Limb (tissue), 2 donors: Measurements from ENCODE around the gene ANKH.

Experiments used
- DNase-seq, 2 donors: peaks; one replicate each; pipeline ENCODE4 v3.0.0-alpha.2; 2016; ENCODE audit errors: extremely low spot score in 2 of 2

ANKH gene

DNA sequence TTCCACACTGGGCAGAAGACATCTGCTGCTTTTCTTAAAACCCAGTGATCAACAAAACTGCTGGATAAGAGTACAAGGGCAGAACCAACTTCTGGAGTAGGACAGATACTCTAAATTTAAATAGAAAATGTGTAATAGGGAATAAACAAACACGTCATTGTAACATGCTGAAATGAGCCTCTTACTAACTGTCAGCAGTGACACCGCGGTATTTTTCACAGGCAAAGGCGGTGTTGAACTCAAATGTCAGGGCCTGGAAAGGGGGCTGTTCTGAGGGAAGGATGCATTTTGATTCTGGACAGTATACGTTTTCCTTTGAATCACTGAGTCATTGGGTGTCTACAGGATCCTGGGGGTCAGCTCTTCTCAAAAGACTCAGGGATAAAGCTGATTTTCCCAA, 133.5 kb downstream of the ANKH start:
- no peak for DNase-seq

DNA sequence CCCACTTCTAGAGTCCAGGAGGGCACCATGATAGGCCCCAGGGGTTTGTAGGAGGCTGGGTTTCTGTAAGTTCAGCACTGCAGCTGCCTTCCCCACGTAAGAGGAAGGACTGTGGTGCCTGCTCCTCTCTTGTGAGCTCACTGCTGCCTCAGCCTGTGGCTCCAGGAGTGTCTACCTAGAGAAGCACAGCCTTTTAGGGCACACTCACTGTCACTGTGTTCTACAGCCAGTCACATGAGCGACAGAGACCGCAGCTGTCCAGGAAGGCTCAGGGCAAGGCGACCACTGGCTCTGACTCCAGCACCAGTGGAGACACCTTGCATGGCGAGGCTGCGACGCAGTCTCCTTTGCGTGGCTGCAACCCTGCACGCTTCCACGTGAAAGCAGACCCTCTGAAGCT, 134.3 kb downstream of the ANKH start:
- no peak for DNase-seq

DNA sequence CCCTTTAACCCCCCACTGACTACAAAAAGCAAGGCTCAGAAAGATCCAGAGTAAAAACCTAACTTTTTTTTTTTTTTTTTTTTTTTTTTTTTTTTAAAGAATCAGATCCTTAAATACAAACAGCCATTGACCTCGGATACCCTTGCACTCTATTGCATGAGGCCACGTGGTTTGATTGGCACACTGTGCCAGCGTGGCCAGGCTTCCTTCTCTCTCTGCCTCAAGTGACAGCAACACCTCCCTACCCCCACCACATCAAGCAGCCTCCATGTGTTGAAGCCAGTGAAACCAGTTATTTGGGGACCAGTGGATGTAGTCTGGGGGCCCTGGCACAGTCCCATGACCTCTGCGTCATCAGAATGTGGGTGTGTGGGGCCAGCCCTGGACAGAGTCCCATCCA, 135.6 kb downstream of the ANKH start:
- DNase-seq = no peak

DNA sequence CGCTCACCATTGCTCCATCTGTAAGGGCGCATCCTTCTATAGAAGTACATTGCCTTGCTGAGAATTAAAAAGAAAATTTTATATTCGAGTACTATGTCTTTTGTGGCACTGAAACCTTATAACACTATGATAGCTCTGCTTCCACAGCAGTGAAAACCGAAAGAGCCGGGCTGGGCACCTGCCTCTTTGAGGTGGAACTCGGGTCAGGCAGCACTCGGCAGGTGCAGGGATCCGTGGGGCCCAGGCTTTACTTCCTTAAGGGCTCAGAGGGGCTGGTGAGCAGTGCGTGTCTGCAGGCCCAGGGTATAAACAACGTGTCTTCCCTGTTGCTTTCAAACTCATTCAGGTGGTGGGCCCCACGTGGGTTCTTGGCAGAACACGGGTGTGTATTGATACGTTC, 137.2 kb downstream of the ANKH start:
- DNase-seq = no peak

DNA sequence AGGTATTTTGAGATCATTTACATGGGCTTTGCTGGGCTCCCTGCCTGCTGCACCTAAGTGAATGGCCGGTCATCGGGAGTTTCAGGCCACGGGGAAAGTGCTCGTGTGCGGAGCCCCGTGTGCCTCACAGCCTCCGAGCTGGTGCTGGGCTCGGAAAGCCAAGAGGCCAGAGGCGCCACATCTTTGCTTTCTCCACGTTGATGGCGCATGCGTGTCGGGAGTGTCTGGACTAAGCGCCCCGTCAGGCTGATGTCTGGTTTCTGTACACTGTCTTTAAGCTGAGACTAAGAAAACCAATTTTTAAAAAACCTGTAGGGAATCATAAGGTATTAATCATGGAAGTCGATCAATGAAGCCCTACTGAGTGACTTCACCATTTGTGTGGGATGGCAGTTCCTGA, 137.9 kb downstream of the ANKH start:
- DNase-seq = no peak

DNA sequence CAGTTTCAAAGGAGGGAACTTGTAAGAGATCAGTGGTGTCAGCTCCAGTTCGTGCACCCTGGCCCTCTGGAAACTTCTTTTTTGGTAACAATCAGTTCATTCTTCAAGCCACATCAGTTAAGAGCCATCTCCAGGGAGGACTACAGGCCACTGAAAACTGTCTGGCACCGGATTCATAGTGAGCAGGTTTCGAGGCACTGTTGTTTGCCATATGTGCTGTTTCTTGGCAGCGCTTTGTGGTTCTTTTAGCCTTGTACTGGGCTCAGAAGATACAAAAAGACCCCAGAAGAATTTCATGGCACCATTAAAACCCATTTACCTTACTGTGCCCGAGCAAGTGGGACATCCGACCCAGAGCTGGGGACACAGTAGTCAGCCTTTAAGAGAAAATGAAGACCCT, 138.6 kb downstream of the ANKH start:
- no peak for DNase-seq

DNA sequence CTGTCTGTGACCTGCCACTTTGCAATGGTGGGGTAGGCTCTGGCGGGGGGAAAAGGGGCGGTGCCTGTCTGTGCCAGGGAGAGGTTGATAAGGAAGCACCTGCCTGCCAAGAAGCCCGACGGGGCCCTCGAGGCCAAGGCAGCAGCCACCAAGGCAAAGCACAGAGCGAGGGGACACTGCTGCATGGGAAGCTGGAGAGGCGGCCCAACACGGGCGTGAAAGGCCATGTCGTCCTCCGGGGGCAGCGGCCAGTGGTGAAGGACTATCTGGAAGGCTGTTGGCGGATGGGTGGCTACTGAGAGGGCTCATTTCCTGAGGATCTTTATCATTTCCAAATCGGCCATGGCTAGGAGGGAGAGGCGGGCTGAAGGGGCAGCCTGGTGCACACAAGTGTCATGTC, 140.7 kb downstream of the ANKH start:
- DNase-seq = no peak

DNA sequence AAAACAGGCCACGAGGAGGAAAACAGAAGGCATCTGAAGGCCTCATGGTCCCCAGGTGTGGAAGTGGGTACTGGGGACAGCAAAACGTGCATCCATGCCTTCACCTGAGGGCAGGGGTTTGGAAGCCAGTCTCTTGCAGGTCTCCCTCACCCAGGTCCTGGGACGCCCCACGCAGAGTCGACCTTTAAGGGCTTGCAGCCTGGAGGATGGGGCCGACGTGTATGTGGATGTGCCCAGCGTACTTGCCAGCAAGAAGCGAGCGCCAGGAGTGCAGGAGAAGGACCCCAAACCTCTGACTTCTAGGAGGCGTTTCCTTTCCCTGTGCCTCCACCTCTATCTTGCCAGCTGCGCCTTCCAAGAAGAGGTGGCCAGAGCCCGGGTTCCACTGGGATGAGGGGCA, 141.1 kb downstream of the ANKH start:
- DNase-seq = no peak

DNA sequence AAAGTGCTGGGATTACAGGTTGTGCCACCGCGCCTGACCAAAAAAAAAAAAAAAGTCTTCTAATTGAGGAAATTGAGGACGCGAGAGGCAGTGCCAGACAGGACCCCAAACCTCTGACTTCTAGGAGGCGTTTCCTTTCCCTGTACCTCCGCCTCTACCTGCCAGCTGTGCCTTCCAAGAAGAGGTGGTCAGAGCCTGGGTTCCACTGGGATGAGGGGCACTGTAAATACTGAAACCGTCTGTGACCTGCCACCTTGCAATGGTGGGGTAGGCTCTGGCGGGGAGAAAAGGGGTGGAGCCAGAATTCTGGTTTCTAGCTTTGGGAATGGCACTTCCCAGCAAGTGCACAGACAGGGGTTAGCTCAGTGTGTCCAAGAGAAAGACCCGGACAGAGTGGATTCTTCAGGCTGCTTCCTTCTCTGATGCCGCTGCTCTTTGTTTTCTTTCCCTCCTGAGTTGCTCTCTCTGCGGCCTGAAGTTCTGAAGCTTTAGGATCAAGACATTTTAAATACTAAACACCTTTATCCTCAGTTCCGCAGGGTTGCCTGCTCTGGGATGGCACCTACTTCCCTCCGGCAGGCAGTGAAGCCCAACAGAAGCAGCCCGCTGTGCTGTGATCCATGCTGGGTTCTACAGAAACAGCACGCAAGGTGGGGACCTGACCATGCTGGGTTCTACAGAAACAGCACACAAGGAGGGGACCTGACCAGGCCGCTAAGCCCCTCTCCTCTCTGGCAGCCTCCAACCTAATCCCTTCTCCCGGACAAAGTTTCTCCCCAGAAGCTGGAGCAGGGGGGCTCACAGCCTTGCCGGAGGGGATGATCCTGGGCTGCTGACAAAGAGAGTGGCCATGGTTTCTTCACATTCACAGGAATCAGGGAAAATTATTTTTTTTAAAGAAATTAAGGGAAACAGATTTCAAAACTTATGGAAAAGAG, 141.9 kb downstream of the ANKH start:
- DNase-seq = no peak

DNA sequence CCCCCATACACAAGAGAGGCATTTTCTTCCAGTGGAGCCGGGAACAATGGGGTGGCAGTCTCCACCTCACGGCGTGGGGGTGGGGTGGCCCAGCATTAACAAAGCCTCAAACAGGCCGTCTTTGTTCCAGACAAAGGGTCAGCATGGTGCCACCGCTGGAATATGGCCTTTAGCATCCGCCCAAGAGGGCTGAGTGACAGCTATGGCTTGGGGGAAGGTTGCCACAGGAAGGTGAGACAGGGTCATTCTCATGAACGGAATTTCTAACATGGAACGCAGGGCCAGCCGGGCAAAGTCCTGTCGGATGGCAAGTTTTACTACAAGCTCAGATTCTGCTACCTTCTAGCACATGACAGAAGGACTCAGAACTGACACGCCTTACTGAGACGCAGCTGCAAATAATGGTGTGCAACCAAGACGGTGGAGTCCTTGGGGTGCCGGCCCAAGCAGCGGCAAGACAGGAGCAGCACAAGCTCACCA, 143.1 kb downstream of the ANKH start:
- DNase-seq = no peak

DNA sequence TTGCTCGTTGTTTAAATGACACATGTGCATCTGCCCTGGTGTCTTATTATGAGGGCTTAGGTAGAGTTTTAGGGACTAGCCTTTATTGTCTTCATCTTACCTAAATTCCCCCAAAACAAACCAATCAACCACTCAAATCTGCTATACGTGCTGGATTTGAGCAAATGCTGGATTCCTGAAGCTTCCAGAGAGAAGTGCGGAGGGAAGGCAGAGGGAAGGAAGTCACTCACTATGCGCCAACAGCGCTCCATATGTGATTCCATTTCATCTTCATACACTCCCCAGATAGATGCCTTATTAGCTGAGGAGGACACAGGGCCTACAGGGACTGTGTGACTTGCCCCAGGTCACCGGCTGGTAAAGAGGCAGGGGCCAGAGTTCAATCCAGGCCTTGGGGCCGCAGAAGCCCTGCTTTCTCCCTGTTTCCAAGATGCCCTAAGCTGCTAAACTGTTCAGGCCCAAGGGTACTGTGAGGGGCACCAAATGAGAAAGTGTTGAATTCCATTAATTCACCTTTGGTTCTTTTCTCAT, 143.6 kb downstream of the ANKH start:
- DNase-seq = no peak

DNA sequence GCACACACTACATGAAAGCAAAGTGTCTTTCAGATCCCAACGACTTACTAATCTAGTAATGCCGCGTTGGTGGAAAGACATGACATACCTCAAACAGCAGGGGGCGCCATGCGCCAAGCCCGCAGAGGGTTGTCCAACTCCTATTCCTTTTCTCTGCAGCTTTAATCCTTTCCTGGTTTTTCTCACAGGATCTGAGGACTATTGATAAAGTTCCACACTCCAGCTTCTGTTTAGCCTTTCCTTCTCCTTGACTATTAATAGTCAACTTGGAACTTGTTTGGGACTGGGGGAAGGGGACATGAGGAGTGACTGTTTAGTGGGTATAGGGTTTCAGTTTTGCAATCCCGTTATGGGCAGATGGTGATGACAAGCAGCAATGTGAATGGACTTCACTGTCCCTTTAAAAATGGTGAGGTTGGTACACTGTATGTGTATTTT, 144.1 kb downstream of the ANKH start:
- DNase-seq = peak; percentile 85 to 89

DNA sequence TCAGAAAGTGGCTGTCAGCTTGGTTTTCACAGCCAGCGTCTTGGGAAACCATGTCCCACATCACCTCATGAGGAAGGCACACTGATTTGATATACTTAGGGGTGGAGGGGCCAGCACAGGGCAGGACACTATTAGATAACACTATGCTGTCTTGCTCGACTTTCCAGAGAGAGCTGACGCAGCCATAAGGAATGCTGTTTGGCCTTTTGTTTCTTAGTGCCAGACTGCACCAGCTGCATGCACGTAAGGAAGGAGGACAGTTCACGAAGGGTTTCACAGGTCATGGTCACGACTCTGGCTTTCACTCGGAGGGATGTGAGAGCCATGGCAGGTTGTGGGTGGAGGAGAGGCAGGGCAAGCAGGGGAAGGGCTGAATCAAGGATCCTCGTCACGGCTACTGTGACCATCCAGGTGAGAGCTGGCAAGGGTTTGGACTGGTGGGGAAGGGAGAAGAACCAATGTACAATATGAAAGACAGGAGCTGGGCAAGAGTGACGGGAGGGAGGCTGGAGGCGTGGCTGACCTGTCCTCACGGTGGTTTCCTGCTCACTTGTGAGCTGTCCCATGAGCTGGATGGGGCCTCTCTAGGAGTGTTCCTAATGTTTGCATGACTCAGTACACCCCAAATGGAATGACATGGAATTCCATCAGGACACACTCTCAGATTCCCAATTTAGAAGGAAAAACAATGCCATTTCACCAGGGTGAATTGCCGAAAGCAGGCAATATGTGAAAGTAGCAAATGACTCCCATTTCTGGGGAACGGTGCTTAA, 145.3 kb downstream of the ANKH start:
- DNase-seq = no peak

DNA sequence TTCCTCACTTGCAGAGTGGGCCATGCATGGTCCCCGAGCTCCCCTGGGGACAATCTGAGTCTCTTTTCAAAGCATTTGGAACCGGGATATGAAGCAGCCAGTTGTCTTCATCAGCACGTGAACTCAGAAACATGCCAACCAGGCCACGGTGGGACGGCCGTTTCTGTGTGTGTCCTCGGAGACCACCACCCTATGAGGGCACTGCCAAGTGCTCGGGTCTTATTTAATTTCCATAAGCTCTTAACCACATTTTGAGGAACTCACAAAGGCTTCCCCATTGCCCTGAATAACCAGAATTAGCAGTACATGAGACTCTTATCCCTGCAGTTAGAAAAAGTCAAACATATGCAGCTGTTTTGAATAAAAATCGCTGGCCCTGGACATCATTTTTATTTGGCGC, 146.9 kb downstream of the ANKH start:
- DNase-seq = no peak

DNA sequence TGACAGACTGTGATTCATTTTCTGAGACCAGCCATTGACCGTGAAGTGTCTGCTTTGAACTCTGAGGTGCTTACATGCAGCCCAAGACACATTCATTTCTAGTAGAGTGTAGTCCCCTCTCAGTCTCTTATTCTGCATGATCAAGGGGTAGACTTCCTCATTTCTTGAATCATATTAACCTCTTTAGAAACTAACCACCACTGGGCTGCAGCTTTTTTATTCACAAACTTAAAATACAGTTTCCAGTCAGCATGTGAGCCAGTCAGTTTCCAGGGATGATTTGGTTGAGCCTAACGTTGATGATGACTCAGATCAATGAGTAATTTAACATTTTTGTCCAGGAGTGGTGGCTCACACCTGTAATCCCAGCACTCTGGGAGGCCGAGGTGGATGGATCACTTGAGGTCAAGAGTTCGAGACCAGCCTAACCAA, 147.9 kb downstream of the ANKH start:
- no peak for DNase-seq

DNA sequence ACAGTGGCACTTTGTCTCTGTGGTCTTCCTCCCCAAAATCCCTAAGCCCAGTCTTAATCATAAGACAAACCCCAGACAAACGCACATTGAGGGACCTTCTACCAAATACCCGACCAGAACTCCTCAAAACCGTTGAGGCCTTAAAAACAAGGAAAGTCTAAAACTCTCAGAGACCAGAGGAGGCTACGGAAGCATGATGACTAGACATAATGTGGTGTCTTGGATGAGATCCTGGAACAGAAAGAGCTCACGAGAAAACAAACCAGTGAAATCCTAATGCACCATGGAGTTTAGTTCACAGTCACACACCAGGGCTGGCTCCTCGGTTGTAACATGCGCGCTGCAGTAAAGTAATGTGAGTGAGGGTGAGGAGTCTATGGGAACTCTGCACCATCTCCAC, 148.7 kb downstream of the ANKH start:
- DNase-seq = no peak

DNA sequence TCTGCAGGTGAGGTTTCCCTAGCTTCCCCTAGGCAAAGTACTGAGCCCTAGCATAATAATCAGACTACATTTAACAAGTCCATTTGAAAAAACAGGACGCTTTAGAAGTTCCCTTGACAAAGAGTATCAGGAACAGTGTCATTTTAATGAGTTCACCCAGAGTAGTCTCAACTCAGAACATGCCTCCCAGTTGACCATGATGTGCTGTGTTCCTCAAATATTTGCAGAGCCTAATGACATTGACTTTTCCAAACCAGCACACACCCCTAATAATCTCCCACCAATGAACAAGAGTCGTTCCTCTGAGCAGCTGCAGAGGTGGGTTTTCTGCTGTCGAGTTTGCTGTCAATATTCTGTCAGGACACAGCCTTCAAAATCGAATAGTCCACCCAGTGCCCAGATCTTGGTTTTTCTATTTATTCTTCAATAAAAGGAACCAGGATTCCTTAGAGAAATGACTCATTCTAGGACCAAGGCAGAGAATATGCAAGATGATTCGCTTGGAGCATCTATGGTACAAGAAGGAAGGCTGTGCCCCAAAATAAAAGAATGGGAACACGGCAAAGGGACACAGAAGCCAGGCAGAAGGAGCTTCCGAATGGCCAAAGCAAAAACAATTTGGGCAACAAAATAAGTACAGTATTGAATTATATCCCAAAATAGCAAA, 149.5 kb downstream of the ANKH start:
- DNase-seq = no peak

DNA sequence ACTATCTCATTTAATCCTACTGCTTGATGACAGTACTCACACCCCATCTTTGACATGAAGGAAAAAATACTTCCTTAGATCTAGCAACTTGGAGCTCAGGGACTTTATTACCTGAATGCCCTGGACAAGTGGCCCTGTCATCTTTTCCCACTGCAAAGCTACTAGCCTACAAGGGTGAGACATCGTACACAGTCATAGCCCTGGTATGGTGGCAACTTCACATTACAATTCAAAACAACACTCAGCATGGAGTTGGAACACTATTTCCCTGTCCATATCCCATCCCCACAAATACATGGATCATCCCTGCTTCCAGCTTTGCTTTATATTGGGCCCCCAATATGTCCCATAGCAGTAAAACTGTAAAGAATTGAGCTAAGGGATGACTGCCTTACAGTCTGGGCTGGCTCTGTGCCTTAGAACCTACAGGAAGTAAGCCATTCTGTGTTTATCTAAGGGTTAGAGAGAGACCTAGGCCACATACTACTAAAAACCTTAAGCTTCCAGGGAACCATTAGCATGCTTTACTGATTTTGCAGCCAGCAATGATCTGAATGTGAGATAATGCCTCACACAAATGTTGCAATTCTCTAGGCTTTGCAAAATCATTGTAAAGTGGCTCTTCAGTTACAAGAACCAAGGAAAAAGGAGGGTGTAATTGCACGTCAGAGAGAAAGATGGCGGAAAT, 151.2 kb downstream of the ANKH start:
- no peak for DNase-seq

DNA sequence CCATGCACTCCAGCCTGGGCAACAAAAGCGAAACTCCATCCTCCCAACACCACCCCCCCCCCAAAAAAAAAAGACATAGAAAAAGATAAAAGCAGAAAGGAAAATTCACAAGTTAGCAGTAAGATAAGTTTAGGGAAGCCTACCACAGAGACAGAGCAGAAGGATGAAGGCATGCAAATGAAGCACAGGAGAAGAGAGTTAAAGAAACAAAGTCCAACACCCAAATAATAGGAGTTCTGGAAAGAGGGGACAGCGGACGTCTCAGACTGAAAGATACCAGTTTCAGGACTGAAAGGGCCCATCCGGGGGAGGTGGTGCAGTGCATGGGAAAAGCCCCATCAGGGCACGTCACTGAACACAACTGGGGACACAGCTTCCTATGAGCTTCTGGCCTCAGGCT, 152.8 kb downstream of the ANKH start:
- no peak for DNase-seq

DNA sequence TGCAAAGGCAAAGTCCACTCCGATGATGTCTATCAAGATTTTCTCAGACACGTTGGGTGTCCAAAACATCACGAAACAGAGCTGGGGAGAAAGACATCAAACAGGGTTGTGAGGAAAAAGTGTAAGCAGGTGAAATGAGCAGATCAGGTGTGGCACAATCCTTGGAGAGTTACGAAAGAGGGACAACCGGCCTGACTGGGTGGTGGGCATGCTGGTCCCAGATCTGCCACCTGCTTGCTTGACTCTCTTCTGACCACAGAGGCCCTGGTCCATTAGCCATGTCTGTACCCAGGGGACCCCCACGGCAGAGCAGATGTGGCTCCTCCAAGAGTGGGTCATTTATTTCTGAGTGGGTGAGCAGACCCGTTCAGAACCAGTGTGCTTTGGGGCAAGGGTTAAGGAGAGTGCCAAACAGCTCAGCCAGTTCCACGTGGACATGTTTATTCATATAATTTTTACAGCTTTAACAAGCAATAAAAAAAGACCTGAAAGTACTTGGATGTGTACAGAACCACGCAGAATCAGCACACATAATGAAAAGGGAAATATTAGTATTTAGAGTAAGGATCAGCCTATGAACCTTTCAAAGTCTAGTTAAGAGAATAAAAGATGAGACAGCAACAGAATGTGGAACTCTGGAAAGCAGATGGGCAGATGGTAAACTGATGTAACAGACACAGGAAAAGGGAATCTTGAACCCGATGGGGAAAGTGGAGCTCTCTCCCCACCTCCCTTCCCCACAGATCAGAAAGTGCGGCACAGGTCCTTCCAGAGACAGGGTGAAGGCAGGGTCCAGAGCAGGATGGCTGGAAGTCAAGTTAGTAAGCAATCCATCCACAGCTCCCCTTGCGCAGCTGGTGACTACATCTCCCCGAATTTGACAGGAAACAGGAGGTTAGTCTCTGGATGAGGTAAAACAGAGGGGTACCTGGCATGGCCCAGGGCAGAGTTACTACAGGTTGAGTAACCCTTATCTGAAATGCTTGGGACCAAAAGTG, 154.5 kb downstream of the ANKH start:
- no peak for DNase-seq
